HUES6 (cell line): Measurements from ENCODE around the gene CTSE.

Source experiments
- H3K27ac ChIP-seq: 2 replicates; pipeline ENCODE4 v1.7.0; 2013; ENCODE audit warnings: low read depth, mild to moderate bottlenecking, low read length, inconsistent platforms
- H3K27me3 ChIP-seq: 2 replicates; pipeline ENCODE4 v1.6.1; 2013; ENCODE audit warnings: low read length; ENCODE audit not compliant: control insufficient read depth, insufficient read depth
- H3K36me3 ChIP-seq: 2 replicates; pipeline ENCODE4 v1.6.1; 2013; ENCODE audit warnings: low read length; ENCODE audit not compliant: control insufficient read depth, insufficient read depth
- H3K4me1 ChIP-seq: 2 replicates; pipeline ENCODE4 v1.6.1; 2013; ENCODE audit warnings: low read length; ENCODE audit not compliant: control insufficient read depth, insufficient read depth
- H3K4me3 ChIP-seq: 2 replicates; pipeline ENCODE4 v1.5.1; 2013; ENCODE audit warnings: low read depth, low read length
- H3K9ac ChIP-seq: one replicate; pipeline ENCODE4 v1.6.1; 2013; ENCODE audit warnings: mild to moderate bottlenecking, low read length
- H3K9me3 ChIP-seq: 2 replicates; pipeline ENCODE4 v1.6.1; 2013; ENCODE audit warnings: low read depth, low read length; ENCODE audit not compliant: control insufficient read depth, insufficient read depth

Gene CTSE

GRCh38 chr1:206030714-206031113 is 7.0 kb upstream of the CTSE start:
- H3K36me3 ChIP-seq = no peaks in the 10 kb centered on the region
- H3K27me3 ChIP-seq = no peaks in the 10 kb centered on the region
- peaks cover 3% of the 10 kb centered on the region; the same call in 1 of the 2 replicates for H3K4me1 ChIP-seq
- H3K4me3 ChIP-seq = no peak overlapping the region
- H3K9me3 ChIP-seq = no peaks in the 10 kb centered on the region
- no peak overlapping the region for H3K9ac ChIP-seq
- H3K27ac ChIP-seq = no peak overlapping the region

GRCh38 chr1:206030191-206030590 is 6.5 kb upstream of the CTSE start:
- H3K4me3 ChIP-seq = no peak overlapping the region
- H3K4me1 ChIP-seq = peaks cover 3% of the 10 kb centered on the region; the same call in 1 of the 2 replicates
- no peak overlapping the region for H3K27ac ChIP-seq
- H3K9me3 ChIP-seq = no peaks in the 10 kb centered on the region
- H3K27me3 ChIP-seq = no peaks in the 10 kb centered on the region
- no peaks in the 10 kb centered on the region for H3K36me3 ChIP-seq
- no peak overlapping the region for H3K9ac ChIP-seq

DNA sequence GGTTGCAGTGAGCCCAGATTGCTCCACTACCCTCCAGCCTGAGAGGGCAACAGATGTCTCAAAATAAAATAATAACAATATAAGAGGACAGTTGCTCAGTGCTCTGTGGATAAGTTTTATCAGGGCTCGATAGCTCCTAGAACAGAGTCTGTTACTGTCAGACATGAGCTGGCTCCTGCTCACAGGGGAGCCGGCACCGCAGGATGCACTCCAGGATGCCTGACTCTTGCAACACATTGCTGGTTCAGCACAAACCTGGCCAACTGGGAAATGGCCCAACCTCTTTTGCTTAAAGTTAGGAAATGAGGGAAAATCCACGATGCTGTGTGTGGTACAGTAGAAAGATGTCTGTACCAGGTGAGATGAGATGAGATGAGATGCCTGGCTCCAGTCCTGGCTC is 5.8 kb upstream of the CTSE start:
- no peak overlapping the region for H3K27ac ChIP-seq
- no peak overlapping the region for H3K4me3 ChIP-seq
- peaks cover 3% of the 10 kb centered on the region; the same call in 1 of the 2 replicates for H3K4me1 ChIP-seq
- no peaks in the 10 kb centered on the region for H3K9me3 ChIP-seq
- no peaks in the 10 kb centered on the region for H3K36me3 ChIP-seq
- no peak overlapping the region for H3K9ac ChIP-seq
- no peaks in the 10 kb centered on the region for H3K27me3 ChIP-seq

- no peaks in the 10 kb centered on the region for H3K36me3 ChIP-seq
- H3K27me3 ChIP-seq = no peaks in the 10 kb centered on the region
- no peak overlapping the region for H3K9ac ChIP-seq
- H3K4me3 ChIP-seq = no peak overlapping the region
- no peak overlapping the region for H3K27ac ChIP-seq
- H3K4me1 ChIP-seq = no peaks in the 10 kb centered on the region
- H3K9me3 ChIP-seq = no peaks in the 10 kb centered on the region
These were observed 1.7 kb upstream of the CTSE start for GRCh38 chr1:206025283-206025820.

GRCh38 chr1:206022766-206023165 is 929 bp downstream of the CTSE start:
- Histone ChIP-seq H3K27ac (no peak overlapping the region), H3K4me1 (no peaks in the 10 kb centered on the region), H3K9me3 (no peaks in the 10 kb centered on the region), H3K27me3 (no peaks in the 10 kb centered on the region), H3K4me3 (no peak overlapping the region), H3K36me3 (no peaks in the 10 kb centered on the region), H3K9ac (no peak overlapping the region)

DNA sequence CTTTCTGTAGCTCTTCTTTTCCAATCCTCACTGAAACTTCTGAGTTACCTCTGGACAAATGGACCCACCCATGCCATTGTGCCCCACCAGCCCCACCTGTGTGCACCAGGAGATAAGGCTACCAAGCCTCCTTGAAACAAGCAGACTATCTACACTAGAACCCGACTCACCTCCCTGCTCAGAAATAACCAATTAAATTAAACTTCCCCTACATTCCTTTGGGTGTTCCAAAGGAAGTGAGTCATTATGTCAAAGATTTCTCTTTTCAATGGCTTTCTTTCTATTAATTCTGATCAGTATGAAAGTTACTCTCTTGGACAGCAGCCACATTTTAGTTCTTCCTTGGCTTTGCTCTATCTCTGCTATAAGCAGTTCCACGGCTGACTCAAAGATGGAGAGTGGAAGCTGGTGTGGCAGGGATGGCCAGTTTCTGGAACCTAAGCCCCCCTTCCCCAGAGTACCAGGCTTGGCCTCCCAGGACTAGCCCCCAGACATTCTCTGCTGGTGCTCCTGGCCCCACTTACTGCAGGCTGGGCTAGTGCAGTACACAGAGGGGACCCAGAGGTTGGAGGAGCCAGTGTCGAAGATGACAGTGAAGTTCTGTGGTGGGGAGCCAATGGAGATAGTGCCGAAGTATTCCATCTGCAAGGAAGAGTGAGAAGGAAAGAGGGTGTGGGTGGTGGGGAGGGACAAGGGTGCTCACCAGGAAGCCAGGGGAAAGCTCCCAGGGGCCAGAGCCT is 1.9 kb downstream of the CTSE start:
- H3K36me3 ChIP-seq = no peaks in the 10 kb centered on the region
- no peaks in the 10 kb centered on the region for H3K27me3 ChIP-seq
- no peak overlapping the region for H3K9ac ChIP-seq
- H3K4me3 ChIP-seq = no peak overlapping the region
- H3K27ac ChIP-seq = no peak overlapping the region
- no peaks in the 10 kb centered on the region for H3K9me3 ChIP-seq
- no peaks in the 10 kb centered on the region for H3K4me1 ChIP-seq

GRCh38 chr1:206021008-206021625 is 2.6 kb downstream of the CTSE start:
- H3K4me3 ChIP-seq = no peak overlapping the region
- H3K4me1 ChIP-seq = no peaks in the 10 kb centered on the region
- no peak overlapping the region for H3K27ac ChIP-seq
- no peak overlapping the region for H3K9ac ChIP-seq
- H3K27me3 ChIP-seq = no peaks in the 10 kb centered on the region
- no peaks in the 10 kb centered on the region for H3K36me3 ChIP-seq
- H3K9me3 ChIP-seq = no peaks in the 10 kb centered on the region

DNA sequence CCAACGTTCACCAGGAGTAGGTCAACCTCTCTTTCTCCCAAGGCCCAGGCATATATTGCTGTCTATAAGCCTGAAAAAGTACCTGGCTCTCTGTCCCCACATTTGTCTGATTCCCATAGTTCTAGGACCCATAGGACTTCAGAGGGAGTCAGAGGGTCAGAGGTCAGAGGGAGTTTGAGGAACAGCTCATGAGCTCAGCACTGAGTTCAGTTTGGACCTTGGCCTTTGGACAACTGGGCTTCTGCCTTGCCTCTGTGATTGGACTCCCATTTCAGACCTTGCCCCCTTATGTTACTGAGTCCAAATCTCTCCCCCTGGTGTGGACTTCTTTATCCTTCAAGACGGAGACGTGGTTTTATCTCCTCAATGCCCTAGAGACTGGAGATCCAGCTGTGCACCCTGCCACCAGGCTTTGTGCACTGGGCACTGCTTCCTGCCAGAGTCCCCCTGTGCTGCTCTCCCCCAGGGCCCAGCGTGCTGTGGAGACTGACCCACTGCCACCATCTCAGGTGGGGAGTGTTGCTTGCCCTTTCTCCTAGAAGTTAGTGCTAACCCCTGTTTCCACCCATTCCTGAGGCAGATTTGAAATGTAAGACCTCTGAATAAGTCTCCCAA is 3.2 kb downstream of the CTSE start:
- no peak overlapping the region for H3K4me3 ChIP-seq
- H3K9me3 ChIP-seq = no peaks in the 10 kb centered on the region
- no peaks in the 10 kb centered on the region for H3K36me3 ChIP-seq
- H3K4me1 ChIP-seq = no peaks in the 10 kb centered on the region
- no peak overlapping the region for H3K27ac ChIP-seq
- no peaks in the 10 kb centered on the region for H3K27me3 ChIP-seq
- no peak overlapping the region for H3K9ac ChIP-seq

GRCh38 chr1:206015071-206015470 is 8.6 kb downstream of the CTSE start:
- H3K4me3 ChIP-seq = no peak overlapping the region
- H3K27ac ChIP-seq = no peak overlapping the region
- H3K9ac ChIP-seq = no peak overlapping the region
- no peaks in the 10 kb centered on the region for H3K27me3 ChIP-seq
- H3K4me1 ChIP-seq = no peaks in the 10 kb centered on the region
- H3K36me3 ChIP-seq = no peaks in the 10 kb centered on the region
- no peaks in the 10 kb centered on the region for H3K9me3 ChIP-seq

GRCh38 chr1:206014601-206015000 is 9.1 kb downstream of the CTSE start:
- Histone ChIP-seq H3K9me3 (no peaks in the 10 kb centered on the region), H3K9ac (no peak overlapping the region), H3K27ac (no peak overlapping the region), H3K36me3 (no peaks in the 10 kb centered on the region), H3K4me3 (no peak overlapping the region), H3K4me1 (no peaks in the 10 kb centered on the region), H3K27me3 (no peaks in the 10 kb centered on the region)
